ENCODE measurements around the gene NCOA3.

The NCOA3 gene

DNA sequence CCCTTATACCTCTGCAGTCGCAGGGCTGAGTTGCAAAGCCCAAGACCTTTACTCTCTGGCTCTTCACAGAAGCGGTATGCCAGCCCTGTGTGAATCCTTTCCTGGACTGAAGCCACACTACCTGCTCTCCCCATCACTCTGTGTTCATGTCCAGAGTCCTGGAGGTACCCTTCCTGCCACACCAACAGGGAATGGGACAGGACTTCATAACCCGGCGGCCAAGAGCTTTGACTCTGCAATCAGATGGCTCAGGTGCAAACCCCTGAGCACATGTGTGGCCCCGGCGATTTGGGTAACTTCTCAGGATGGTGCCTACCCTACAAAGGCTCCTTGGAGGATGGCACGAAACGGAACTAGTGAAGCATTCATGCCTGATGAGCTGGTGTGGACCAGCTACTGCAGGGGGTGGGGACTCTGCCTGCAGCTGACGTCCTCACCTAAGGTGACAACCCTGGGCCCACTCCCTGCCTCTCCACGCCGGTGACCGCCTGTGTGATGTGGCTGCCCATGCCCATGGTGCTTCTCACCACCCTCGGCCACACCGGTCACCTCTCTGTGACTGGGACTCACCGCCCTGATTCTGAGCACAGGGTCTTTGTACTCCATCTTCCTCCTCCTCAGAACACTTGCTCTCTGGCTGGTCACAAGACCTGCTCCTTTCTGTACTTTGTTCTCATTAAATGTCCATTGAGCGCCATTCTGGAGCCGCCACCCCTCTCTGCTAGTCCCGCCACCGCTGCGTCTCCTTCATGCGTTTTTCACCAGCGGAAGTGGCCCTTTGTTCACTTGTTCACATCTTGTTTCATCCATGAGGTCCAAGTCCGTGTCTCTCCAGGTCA is 166.8 kb downstream of the NCOA3 start:
- no peak for DNase-seq

DNA sequence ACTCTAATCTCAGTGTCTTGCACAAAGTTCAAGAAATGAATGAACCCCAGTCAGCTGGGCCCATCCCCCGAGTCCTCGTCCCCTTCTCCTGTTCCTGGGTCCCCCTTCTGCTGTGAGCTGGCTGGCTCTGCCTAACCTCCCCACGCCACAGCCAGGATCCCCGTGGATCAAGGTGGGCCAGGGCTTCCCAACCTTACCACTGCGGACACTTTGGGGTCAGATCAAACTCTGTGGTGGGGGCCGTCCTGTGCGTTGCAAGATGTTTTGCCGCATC is 167.4 kb downstream of the NCOA3 start:
- DNase-seq, result no peak

GRCh38 chr20:47669489-47669888 is 167.8 kb downstream of the NCOA3 start:
- no peak for DNase-seq

DNA sequence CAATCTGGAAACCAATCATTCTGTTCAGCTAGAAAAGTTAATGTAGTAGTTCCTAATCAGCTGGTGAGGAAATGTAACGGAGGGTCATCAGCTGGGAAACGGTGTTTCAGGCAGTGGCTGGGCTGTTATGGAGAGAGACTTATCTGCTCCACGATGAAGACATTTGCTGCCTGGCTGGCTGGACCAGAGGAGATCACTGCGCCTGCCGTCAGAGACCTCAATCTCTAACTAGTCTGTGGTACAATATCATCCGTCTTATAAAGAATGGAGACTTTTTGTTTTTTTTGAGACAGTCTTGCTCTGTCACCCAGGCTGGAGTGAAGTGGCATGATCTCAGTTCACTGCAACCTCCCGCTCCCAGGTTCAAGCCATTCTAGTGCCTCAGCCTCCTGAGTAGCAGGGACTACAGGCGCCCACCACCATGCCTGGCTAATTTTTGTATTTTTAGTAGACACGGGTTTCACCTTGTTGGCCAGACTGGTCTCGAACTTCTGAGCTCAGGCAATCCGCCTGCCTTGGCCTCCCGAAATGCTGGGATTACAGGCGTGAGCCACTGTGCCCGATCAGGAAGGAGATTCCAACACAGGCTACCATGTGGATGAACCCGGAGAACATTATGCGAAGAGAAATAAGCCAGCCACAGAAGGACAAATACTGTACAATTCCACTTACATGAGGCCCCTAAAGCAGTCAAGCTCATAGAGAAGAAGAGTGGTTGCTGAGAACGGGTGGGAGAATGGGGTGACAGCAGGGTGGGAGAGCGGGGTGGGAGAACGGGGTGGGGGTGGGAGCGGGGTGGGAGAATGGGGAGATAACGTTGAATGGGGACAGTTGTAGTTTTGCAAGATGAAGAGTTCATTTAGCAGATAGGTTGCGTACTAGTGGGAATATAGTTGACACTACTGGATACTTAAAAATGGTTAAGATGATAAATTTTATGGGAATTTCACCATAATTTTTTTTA is 168.5 kb downstream of the NCOA3 start:
- DNase-seq, result no peak

DNA sequence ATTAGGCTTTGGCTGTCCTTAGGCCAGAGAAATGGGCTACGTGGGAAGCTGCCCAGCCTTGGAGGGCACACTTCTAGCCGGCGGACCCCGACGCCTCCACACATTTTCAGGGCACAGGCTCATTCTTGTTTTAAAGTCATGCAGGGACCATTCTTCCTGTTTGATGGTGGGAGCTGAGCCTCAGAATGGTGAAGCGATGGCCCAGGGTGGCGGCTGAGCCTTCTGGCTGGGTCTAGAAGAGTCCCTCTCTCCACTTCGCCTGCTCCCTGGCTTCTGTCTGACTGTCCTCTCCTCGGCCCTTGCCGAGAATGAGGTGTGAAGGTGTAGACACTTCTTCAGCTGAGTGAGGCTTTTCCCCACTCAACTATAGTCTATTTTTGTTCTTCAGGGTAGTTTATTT is 169.2 kb downstream of the NCOA3 start:
- DNase-seq, result no peak

DNA sequence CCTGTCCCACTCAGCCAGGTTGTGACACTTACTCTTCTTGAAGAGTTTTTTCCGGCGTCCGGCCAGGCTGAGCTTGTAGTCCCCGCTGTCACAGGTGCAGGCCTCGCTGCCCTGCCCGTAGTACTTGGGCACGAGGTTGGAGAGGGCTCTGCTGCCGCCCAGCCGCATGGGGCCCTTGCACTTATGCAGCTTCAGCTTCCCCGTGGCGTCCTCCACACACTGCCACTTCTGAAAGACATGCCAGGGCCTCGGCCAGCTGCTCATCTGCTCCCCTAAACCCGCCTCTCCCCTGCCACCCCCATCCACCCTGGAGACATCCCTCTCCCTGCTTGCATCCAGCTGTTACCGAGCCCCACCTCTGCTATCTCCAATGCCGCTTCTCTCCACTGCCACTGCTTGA is 170.5 kb downstream of the NCOA3 start:
- DNase-seq, result no peak

DNA sequence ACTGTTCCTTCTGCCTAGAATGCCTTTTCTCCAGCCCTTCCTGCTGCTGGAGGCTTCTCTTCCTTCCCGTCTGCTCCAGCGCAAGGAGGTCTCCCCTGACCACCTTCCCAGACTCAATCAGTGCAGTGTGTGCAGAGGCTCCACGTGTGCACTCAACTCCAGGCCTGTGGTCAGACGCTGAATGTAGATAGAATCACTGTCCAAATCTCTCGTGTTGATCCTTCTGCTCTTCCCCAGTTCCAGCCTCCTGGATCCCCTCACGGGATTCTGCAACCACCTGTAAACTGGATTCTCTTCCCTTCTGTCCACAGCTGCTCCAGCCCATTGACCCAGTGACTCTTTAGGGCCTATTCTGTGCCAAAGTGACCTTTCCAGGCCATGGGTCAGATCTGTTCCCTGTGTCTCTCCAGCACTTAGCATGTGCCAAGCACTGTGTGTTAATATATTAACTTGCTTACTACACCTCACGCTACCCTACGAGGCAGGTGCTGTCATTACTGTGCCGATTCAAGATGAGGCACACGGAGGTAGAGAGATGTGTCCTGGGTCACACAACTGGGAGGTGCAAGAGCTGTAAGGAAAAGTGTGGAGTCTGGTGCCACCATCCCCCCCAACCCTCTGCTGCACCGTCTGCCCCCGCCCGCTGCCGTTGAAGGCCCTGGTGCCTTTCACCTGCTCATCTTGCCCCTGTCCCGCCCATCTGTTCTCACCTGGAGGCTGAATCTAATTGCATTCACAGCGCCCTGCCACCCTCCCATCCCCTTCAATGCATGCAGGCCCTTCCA is 171.4 kb downstream of the NCOA3 start:
- no peak for DNase-seq

- DNase-seq, result no peak
Observed at GRCh38 chr20:47673671-47673955, 171.9 kb downstream of the NCOA3 start.

GRCh38 chr20:47674145-47674544 is 172.5 kb downstream of the NCOA3 start:
- DNase-seq, result no peak

DNA sequence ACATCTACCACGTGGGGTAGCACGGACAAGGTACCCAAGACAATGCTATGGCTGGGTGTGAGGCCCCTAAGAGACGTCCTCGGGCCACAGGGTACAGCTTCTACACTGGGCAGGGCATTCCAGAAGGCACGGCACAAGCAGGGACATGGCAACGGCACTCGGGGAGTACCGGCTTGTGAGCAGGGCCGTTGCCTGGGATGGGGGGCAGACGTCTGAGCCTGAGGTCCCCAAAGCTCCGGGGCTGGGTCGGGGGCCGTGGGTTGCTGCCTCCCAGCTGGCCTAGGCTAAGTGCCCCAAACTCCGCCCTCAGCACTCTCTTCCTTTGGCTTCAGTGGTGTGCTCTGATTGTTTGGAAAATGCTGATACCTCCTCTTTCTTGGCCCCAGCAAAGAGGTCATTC is 173.0 kb downstream of the NCOA3 start:
- DNase-seq, result no peak

GRCh38 chr20:47675190-47676142 is 173.8 kb downstream of the NCOA3 start:
- DNase-seq, result no peak

DNA sequence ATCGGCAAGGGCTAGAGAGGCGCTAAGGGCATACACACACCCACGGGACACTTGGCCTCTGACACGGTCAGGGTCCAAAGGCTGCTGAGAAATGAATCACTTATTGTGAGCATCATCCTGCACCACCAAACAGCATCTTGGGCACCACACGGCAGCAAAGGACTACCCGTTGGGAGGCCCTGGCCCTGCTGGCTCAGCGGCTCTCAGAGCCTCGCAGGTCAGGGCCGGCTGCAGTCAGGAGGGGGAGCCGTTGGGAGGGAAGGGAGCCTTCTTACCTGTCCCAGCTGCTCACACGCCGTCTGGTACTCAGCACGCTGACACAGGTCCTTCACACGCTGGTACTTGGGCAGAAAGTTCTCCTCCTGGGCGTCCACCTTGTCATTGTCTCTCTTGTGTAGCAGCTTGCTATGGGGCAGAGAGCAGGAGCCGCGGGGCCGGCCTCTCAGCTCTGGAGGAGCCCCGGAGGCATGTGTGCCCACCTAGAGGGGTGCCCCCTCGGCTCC is 174.6 kb downstream of the NCOA3 start:
- no peak for DNase-seq

GRCh38 chr20:47676912-47677634 is 175.4 kb downstream of the NCOA3 start:
- DNase-seq, result no peak

DNA sequence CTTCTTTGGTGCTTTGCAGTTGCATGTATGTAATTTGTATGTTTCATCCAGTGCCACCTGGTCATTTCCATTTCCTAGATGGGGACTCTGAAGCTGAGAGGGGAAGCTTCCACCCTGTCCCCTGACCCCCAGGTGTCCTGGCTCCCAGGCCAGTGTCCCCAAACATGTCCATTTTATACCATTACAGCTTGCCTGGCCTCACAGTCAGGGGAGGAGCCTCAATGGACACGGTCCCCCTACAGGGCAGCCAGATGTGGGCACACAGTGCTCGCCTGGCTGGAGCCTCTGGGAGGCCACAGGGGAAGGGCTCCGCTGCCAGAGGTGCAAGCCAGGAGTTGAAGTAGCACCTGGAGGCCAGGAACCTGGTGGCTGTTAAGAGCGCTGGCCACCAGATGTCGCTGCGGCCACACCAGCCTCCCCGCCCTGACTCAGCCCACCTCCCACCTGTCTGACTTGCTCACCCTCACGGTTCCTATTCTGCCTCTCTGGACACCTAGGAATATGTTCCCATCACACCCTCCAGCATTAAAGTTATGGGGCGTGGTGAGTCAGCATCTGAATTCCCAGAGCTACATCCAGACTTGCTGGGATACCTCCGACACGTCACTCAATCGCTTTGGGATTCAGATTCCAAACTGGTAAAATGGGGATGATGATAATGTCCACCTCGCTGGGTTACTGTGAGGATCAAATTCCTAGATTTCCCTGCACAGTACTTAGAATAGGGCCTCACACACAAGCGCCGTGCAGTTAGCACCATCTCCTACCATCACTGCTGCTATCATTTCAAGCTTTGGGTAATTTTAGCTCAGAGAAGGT is 176.2 kb downstream of the NCOA3 start:
- peak; percentile 55 for DNase-seq

DNA sequence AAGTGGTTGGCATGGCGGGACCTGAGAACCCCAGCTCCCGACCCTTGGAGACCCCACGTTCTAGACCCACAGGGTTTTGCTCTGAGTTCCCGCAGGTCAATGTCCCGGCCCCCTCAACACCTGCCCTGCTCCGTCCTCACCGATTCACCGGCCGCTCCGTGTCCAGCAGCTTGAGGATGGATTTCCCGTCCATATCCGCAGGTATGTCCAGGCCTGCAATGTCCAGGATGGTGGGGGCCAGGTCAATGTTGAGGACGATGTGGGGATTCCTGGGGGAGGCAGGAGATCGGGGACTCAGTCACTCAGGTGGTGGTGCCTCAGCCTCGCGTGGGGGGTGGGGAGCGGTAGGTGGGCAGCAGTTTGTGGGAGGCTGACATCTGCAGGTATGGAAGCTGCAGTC is 176.8 kb downstream of the NCOA3 start:
- DNase-seq, result no peak

DNA sequence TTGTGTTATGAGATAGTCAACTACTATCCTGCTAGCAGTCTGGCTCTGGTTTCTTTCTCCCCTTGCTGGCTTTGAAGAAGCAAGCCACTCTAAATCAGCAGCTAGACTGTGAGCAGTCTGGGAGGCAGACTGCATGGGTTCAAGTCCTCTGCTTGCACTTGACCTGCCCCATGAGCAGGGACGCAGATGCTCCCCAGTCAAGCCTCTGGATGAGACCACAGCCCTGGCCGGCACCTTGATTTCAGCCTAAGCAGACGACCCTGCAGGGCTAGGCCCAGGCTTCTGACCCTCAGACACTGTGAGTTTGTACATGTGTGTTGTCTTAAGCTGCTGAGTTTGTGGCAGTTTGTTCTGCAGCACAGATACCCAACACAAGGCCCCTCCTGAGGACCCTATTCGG is 177.8 kb downstream of the NCOA3 start:
- DNase-seq, result no peak

GRCh38 chr20:47680804-47681529 is 179.3 kb downstream of the NCOA3 start:
- DNase-seq, result no peak

- DNase-seq, result no peak
Observed at GRCh38 chr20:47682028-47682783, 180.5 kb downstream of the NCOA3 start.

DNA sequence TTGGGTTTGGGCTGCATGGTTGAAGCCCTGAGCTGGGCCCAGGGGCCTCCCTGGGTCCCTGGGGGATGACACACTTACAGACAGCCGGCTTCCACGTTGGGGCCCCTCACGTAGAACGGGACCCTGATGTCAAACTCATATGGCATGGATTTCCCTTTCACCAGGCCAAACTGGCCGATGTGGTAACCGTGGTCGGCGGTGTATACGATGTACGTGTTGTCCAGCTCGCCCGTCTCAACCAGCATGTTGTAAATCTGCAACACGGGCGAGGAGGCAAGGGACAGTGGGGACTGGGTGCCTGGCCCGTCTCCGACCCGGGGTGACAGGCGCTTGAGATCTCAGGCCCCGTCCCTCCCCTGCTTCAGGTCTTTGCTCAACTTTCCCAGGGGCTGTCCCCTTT is 181.2 kb downstream of the NCOA3 start:
- DNase-seq, result no peak
